Activated CD4-positive, CD25-positive, alpha-beta regulatory T cell treated with anti-CD3 and anti-CD28 coated beads, Interleukin-2, amount 50 U/mL, for 16 hours (primary cell): Measurements from ENCODE around the gene SMAD1.

Experiments used
- DNase-seq: peaks from one replicate; pipeline ENCODE4 v3.0.0-alpha.2; 2020; ENCODE audit warnings: low read depth, low spot score

SMAD1 gene

GRCh38 chr4:145489556-145489955, 7.9 kb downstream of the SMAD1 start:
- DNase-seq, result no peak

GRCh38 chr4:145490361-145490760, 8.7 kb downstream of the SMAD1 start:
- no peak for DNase-seq

- no peak for DNase-seq
These were observed 9.1 kb downstream of the SMAD1 start for GRCh38 chr4:145490796-145491195.

- DNase-seq, result no peak
These were observed 10.7 kb downstream of the SMAD1 start for GRCh38 chr4:145492376-145492775.

- no peak for DNase-seq
These were observed 11.5 kb downstream of the SMAD1 start for GRCh38 chr4:145493166-145493565.

GRCh38 chr4:145494666-145495270, 13.1 kb downstream of the SMAD1 start:
- no peak for DNase-seq

- DNase-seq, result no peak
These were observed 14.6 kb downstream of the SMAD1 start for GRCh38 chr4:145496292-145496691.

- DNase-seq, result no peak
These were observed 15.8 kb downstream of the SMAD1 start for GRCh38 chr4:145497199-145498149.

- DNase-seq, result no peak
These were observed 16.8 kb downstream of the SMAD1 start for GRCh38 chr4:145498430-145498829.

- no peak for DNase-seq
These were observed 19.5 kb downstream of the SMAD1 start for GRCh38 chr4:145501051-145501660.

- DNase-seq, result no peak
These were observed 21.2 kb downstream of the SMAD1 start for GRCh38 chr4:145502809-145503208.

- no peak for DNase-seq
These were observed 21.9 kb downstream of the SMAD1 start for GRCh38 chr4:145503486-145504072.

- no peak for DNase-seq
These were observed 24.3 kb downstream of the SMAD1 start for GRCh38 chr4:145505995-145506394.

- no peak for DNase-seq
These were observed 26.0 kb downstream of the SMAD1 start for GRCh38 chr4:145507636-145508035.

GRCh38 chr4:145511913-145512522, 30.4 kb downstream of the SMAD1 start:
- DNase-seq, result no peak

GRCh38 chr4:145513020-145513621, 31.5 kb downstream of the SMAD1 start:
- DNase-seq, result no peak

- DNase-seq, result no peak
These were observed 38.5 kb downstream of the SMAD1 start for GRCh38 chr4:145520172-145520571.

- no peak for DNase-seq
These were observed 39.6 kb downstream of the SMAD1 start for GRCh38 chr4:145521282-145521681.

GRCh38 chr4:145523117-145523516, 41.5 kb downstream of the SMAD1 start:
- no peak for DNase-seq

- DNase-seq, result no peak
These were observed 42.9 kb downstream of the SMAD1 start for GRCh38 chr4:145524552-145524951.

GRCh38 chr4:145525291-145525740, 43.7 kb downstream of the SMAD1 start:
- DNase-seq, result no peak
